NB4 (cell line): ENCODE data around the gene ADAM10.

ENCODE experiments used
- CTCF ChIP-seq: IDR thresholded peaks from one replicate; pipeline ENCODE4 v1.5.1; 2012; ENCODE audit warnings: low read depth, low read length
- MAX ChIP-seq: IDR thresholded peaks from 2 replicates; pipeline ENCODE4 v1.6.1; 2011; ENCODE audit warnings: low read depth, low read length
- MYC ChIP-seq: IDR thresholded peaks from 2 replicates; pipeline ENCODE4 v1.6.1; 2011; ENCODE audit warnings: low read depth, low read length
- POLR2A ChIP-seq: IDR thresholded peaks from 2 replicates; pipeline ENCODE4 v1.6.1; 2011; ENCODE audit warnings: mild to moderate bottlenecking; ENCODE audit not compliant: insufficient read length; ENCODE audit errors: extremely low read depth

- TF ChIP-seq CTCF, result no peak
- no peak for TF ChIP-seq MYC
- TF ChIP-seq MAX, result no peak
- TF ChIP-seq POLR2A, result no peak
Measured at GRCh38 chr15:58598829-58599210, 150.7 kb downstream of the ADAM10 start.
